ENCODE measurements around the gene SLC13A1.

SLC13A1 gene

GRCh38 chr7:123114288-123114687 is 85.5 kb downstream of the SLC13A1 start:
- H3K4me3 ChIP-seq (ENCODE audit: low read length in 2 of 2): no peak overlapping the region
- no peak overlapping the region for H2BK120ac ChIP-seq (ENCODE audit: low read depth, low read length)
- H3K4ac ChIP-seq (ENCODE audit: low read length): no peak overlapping the region
- H3K18ac ChIP-seq (ENCODE audit: low read length): no peak overlapping the region
- no peak overlapping the region for H4K8ac ChIP-seq (ENCODE audit: low read depth, low read length)
- H2AK5ac ChIP-seq (ENCODE audit: low read depth, low read length): no peak overlapping the region
- no peak overlapping the region for H4K91ac ChIP-seq (ENCODE audit: low read depth, low read length, poor library complexity)
- H2BK15ac ChIP-seq (ENCODE audit: low read length): no peak overlapping the region
- H3K14ac ChIP-seq (ENCODE audit: low read length): no peak overlapping the region
- no peak overlapping the region for H2BK12ac ChIP-seq (ENCODE audit: low read length)
- H3K9ac ChIP-seq (ENCODE audit: low read depth, low read length, poor library complexity): no peak overlapping the region
- H3K4me1 ChIP-seq (ENCODE audit: control insufficient read depth in 2 of 2, insufficient read depth in 1 of 2, low read depth in 1 of 2, low read length in 2 of 2): peaks cover 0 to 1% of the 10 kb centered on the region in 2 donors
- no peak for DNase-seq (ENCODE audit: low spot score)
- H3K27ac ChIP-seq (replicated peaks; ENCODE audit: low read length): no peak overlapping the region
- no peaks in the 10 kb centered on the region for H3K36me3 ChIP-seq (replicated peaks in 1 of 2; ENCODE audit: control insufficient read depth in 2 of 2, insufficient read depth in 2 of 2, low read length in 2 of 2)
- WGBS, 2 donors (ENCODE audit: extremely low coverage in 2 of 2, insufficient read length in 2 of 2, insufficient replicate concordance in 1 of 2): no CpG with 5 or more reads among the region's 2 CpGs
- H3K9me3 ChIP-seq (replicated peaks in 1 of 2; ENCODE audit: control insufficient read depth in 2 of 2, insufficient read depth in 1 of 2, low read depth in 1 of 2, low read length in 2 of 2): no peaks in the 10 kb centered on the region
- no peaks in the 10 kb centered on the region for H3K27me3 ChIP-seq (ENCODE audit: control insufficient read depth in 3 of 3, insufficient read depth in 3 of 3, low read depth in 1 of 3, low read length in 3 of 3)
- H2BK5ac ChIP-seq (ENCODE audit: low read length): no peak overlapping the region
- no peak overlapping the region for H3K23ac ChIP-seq (ENCODE audit: low read depth, low read length, poor library complexity)
- no peaks in the 10 kb centered on the region for H3K79me1 ChIP-seq (ENCODE audit: low read depth, low read length)
- H3K4me2 ChIP-seq (ENCODE audit: insufficient read depth, low read length, poor library complexity, severe bottlenecking): no peak overlapping the region
- no peak overlapping the region for H2AFZ ChIP-seq (ENCODE audit: low read length)

GRCh38 chr7:123112833-123113232 is 86.9 kb downstream of the SLC13A1 start:
- Histone ChIP-seq H3K27ac (replicated peaks; ENCODE audit: low read length) (no peak overlapping the region), H4K91ac (ENCODE audit: low read depth, low read length, poor library complexity) (no peak overlapping the region), H3K9ac (ENCODE audit: low read depth, low read length, poor library complexity) (no peak overlapping the region), H3K4me1 (ENCODE audit: control insufficient read depth in 2 of 2, insufficient read depth in 1 of 2, low read depth in 1 of 2, low read length in 2 of 2) (no peaks in the 10 kb centered on the region), H3K18ac (ENCODE audit: low read length) (no peak overlapping the region), H2BK5ac (ENCODE audit: low read length) (no peak overlapping the region), H3K4me2 (ENCODE audit: insufficient read depth, low read length, poor library complexity, severe bottlenecking) (no peak overlapping the region), H4K8ac (ENCODE audit: low read depth, low read length) (no peak overlapping the region), H2AK5ac (ENCODE audit: low read depth, low read length) (no peak overlapping the region), H2BK120ac (ENCODE audit: low read depth, low read length) (no peak overlapping the region), H3K4me3 (ENCODE audit: low read length in 2 of 2) (no peak overlapping the region), H2BK12ac (ENCODE audit: low read length) (no peak overlapping the region), H2BK15ac (ENCODE audit: low read length) (no peak overlapping the region), H2AFZ (ENCODE audit: low read length) (no peak overlapping the region), H3K14ac (ENCODE audit: low read length) (no peak overlapping the region), H3K9me3 (replicated peaks in 1 of 2; ENCODE audit: control insufficient read depth in 2 of 2, insufficient read depth in 1 of 2, low read depth in 1 of 2, low read length in 2 of 2) (peaks cover 0 to 6% of the 10 kb centered on the region in 2 donors), H3K36me3 (replicated peaks in 1 of 2; ENCODE audit: control insufficient read depth in 2 of 2, insufficient read depth in 2 of 2, low read length in 2 of 2) (no peaks in the 10 kb centered on the region), H3K23ac (ENCODE audit: low read depth, low read length, poor library complexity) (no peak overlapping the region), H3K79me1 (ENCODE audit: low read depth, low read length) (no peaks in the 10 kb centered on the region), H3K4ac (ENCODE audit: low read length) (no peak overlapping the region), H3K27me3 (ENCODE audit: control insufficient read depth in 3 of 3, insufficient read depth in 3 of 3, low read depth in 1 of 3, low read length in 3 of 3) (no peaks in the 10 kb centered on the region)
- no peak for DNase-seq (ENCODE audit: low spot score)
- no CpG with 5 or more reads among the region's 1 CpG for WGBS, 2 donors (ENCODE audit: extremely low coverage in 2 of 2, insufficient read length in 2 of 2, insufficient replicate concordance in 1 of 2)

DNA sequence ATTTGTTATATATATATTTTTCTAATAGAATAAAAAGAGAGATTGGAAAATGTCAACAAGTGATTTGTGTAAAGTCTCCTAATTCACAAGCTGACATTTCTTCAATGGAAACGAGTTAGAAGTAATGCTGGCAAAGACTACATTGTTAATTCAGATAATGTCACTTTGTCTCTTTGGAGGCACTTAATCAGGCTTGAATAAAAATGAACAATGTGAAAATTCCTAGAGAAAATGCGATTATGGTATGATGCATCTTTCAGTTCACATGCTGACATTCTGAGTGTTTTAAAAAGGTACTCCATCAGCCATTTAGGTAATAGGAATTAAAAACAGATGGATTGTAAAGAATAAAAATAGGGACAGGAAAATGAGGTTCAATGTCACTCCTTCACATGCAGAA is 100.1 kb downstream of the SLC13A1 start:
- H3K27me3 ChIP-seq (ENCODE audit: control insufficient read depth in 3 of 3, insufficient read depth in 3 of 3, low read depth in 1 of 3, low read length in 3 of 3): no peaks in the 10 kb centered on the region
- WGBS, 2 donors (ENCODE audit: extremely low coverage in 2 of 2, insufficient read length in 2 of 2, insufficient replicate concordance in 1 of 2): no CpG with 5 or more reads among the region's 2 CpGs
- no peak overlapping the region for H4K91ac ChIP-seq (ENCODE audit: low read depth, low read length, poor library complexity)
- peaks cover 0 to 3% of the 10 kb centered on the region in 2 donors for H3K9me3 ChIP-seq (replicated peaks in 1 of 2; ENCODE audit: control insufficient read depth in 2 of 2, insufficient read depth in 1 of 2, low read depth in 1 of 2, low read length in 2 of 2)
- H3K4me1 ChIP-seq (ENCODE audit: control insufficient read depth in 2 of 2, insufficient read depth in 1 of 2, low read depth in 1 of 2, low read length in 2 of 2): peaks cover 0 to 12% of the 10 kb centered on the region in 2 donors
- no peak overlapping the region for H3K23ac ChIP-seq (ENCODE audit: low read depth, low read length, poor library complexity)
- no peak overlapping the region for H3K4ac ChIP-seq (ENCODE audit: low read length)
- no peaks in the 10 kb centered on the region for H3K36me3 ChIP-seq (replicated peaks in 1 of 2; ENCODE audit: control insufficient read depth in 2 of 2, insufficient read depth in 2 of 2, low read length in 2 of 2)
- no peak overlapping the region for H3K14ac ChIP-seq (ENCODE audit: low read length)
- H3K79me1 ChIP-seq (ENCODE audit: low read depth, low read length): no peaks in the 10 kb centered on the region
- no peak overlapping the region for H3K4me3 ChIP-seq (ENCODE audit: low read length in 2 of 2)
- no peak for DNase-seq (ENCODE audit: low spot score)
- H3K4me2 ChIP-seq (ENCODE audit: insufficient read depth, low read length, poor library complexity, severe bottlenecking): no peak overlapping the region
- H2AK5ac ChIP-seq (ENCODE audit: low read depth, low read length): no peak overlapping the region
- H2AFZ ChIP-seq (ENCODE audit: low read length): no peak overlapping the region
- H2BK12ac ChIP-seq (ENCODE audit: low read length): no peak overlapping the region
- no peak overlapping the region for H2BK120ac ChIP-seq (ENCODE audit: low read depth, low read length)
- H3K9ac ChIP-seq (ENCODE audit: low read depth, low read length, poor library complexity): no peak overlapping the region
- no peak overlapping the region for H2BK15ac ChIP-seq (ENCODE audit: low read length)
- H3K27ac ChIP-seq (replicated peaks; ENCODE audit: low read length): no peak overlapping the region
- no peak overlapping the region for H3K18ac ChIP-seq (ENCODE audit: low read length)
- H2BK5ac ChIP-seq (ENCODE audit: low read length): no peak overlapping the region
- H4K8ac ChIP-seq (ENCODE audit: low read depth, low read length): no peak overlapping the region

- Histone ChIP-seq H4K91ac (ENCODE audit: low read depth, low read length, poor library complexity) (no peak overlapping the region), H2AK5ac (ENCODE audit: low read depth, low read length) (no peak overlapping the region), H2BK120ac (ENCODE audit: low read depth, low read length) (no peak overlapping the region), H3K14ac (ENCODE audit: low read length) (no peak overlapping the region), H2BK12ac (ENCODE audit: low read length) (no peak overlapping the region), H3K4me3 (ENCODE audit: low read length in 2 of 2) (no peak overlapping the region), H3K9me3 (replicated peaks in 1 of 2; ENCODE audit: control insufficient read depth in 2 of 2, insufficient read depth in 1 of 2, low read depth in 1 of 2, low read length in 2 of 2) (peaks cover 0 to 3% of the 10 kb centered on the region in 2 donors), H3K27ac (replicated peaks; ENCODE audit: low read length) (no peak overlapping the region), H3K23ac (ENCODE audit: low read depth, low read length, poor library complexity) (no peak overlapping the region), H3K36me3 (replicated peaks in 1 of 2; ENCODE audit: control insufficient read depth in 2 of 2, insufficient read depth in 2 of 2, low read length in 2 of 2) (no peaks in the 10 kb centered on the region), H3K4ac (ENCODE audit: low read length) (no peak overlapping the region), H2BK15ac (ENCODE audit: low read length) (no peak overlapping the region), H3K27me3 (ENCODE audit: control insufficient read depth in 3 of 3, insufficient read depth in 3 of 3, low read depth in 1 of 3, low read length in 3 of 3) (no peaks in the 10 kb centered on the region), H4K8ac (ENCODE audit: low read depth, low read length) (no peak overlapping the region), H3K9ac (ENCODE audit: low read depth, low read length, poor library complexity) (no peak overlapping the region), H2BK5ac (ENCODE audit: low read length) (no peak overlapping the region), H3K79me1 (ENCODE audit: low read depth, low read length) (no peaks in the 10 kb centered on the region), H2AFZ (ENCODE audit: low read length) (no peak overlapping the region), H3K4me1 (ENCODE audit: control insufficient read depth in 2 of 2, insufficient read depth in 1 of 2, low read depth in 1 of 2, low read length in 2 of 2) (no peaks in the 10 kb centered on the region), H3K4me2 (ENCODE audit: insufficient read depth, low read length, poor library complexity, severe bottlenecking) (no peak overlapping the region), H3K18ac (ENCODE audit: low read length) (no peak overlapping the region)
- DNase-seq (ENCODE audit: low spot score): no peak
- WGBS, 2 donors (ENCODE audit: extremely low coverage in 2 of 2, insufficient read length in 2 of 2, insufficient replicate concordance in 1 of 2): no CpG with 5 or more reads among the region's 1 CpG
These were observed 102.8 kb downstream of the SLC13A1 start for GRCh38 chr7:123096976-123097375.

Measured in neuronal stem cell (in vitro differentiated cells).